Upper lobe of left lung (tissue), 4 donors: ENCODE data around the gene COL18A1.

Source experiments
- CTCF ChIP-seq, 6 experiments: fragments of 450-650 bp in 4 of 6; fragments of 200-600 bp in 2 of 6; sonication (generic) in 2 of 6; IDR thresholded peaks; one replicate each; pipeline ENCODE4 v1.5.1; 2016 to 2019; ENCODE audit warnings: antibody characterized with exemption in 6 of 6
- EP300 ChIP-seq, 4 donors: sonication (generic); formaldehyde crosslinking; IDR thresholded peaks; one replicate each; pipeline ENCODE4 v1.5.1; 2017; ENCODE audit warnings: antibody characterized with exemption in 4 of 4, control low read depth in 2 of 4
- POLR2A ChIP-seq, 4 donors: fragments of 450-650 bp; IDR thresholded peaks; one replicate each; pipeline ENCODE4 v1.5.1; 2016 to 2017; ENCODE audit warnings: antibody characterized with exemption in 4 of 4, mild to moderate bottlenecking in 2 of 4

GRCh38 chr21:45505416-45506021 lies 100.6 kb downstream of the COL18A1 start:
- no peak for TF ChIP-seq EP300 (IDR thresholded peaks at IDR 0.05)
- TF ChIP-seq CTCF (IDR thresholded peaks at IDR 0.05): no peak
- no peak for TF ChIP-seq POLR2A (IDR thresholded peaks at IDR 0.05)
